ENCODE results near the gene MAML1. TPM values are rescaled to one million over a fixed set of nuclear protein-coding genes. Genes with fewer than 3 reads are reported as not detected.
A peak's percentile ranks its signal among the peaks of the same experiment; 100 is the strongest.

The MAML1 gene
- total and polyA plus RNA-seq, 10 of the 15 experiments (the other 5 are each of a cell fraction or from before 2014, with no cell fraction given): 0.42 to 23.9 (median 7.3) TPM

GRCh38 chr5:179795863-179796833 is 63.5 kb downstream of the MAML1 start (continued):
- no peak for TF ChIP-seq ATF3 (IDR thresholded peaks at IDR 0.05; ENCODE audit: borderline replicate concordance, extremely low read depth, low read depth, low read length)
- peak; percentile 64; the same call in 1 of the 2 replicates for TF ChIP-seq HDGF (IDR thresholded peaks at IDR 0.05)
- no peak for TF ChIP-seq HSF1 (IDR thresholded peaks at IDR 0.05; ENCODE audit: low read depth, low read length)
- no peak for TF ChIP-seq STAT3 (IDR thresholded peaks at IDR 0.05; ENCODE audit: low read depth, low read length)
- TF ChIP-seq RAD21 (IDR thresholded peaks at IDR 0.05; ENCODE audit: insufficient read depth, low read depth, low read length): peak; percentile 39
- TF ChIP-seq PAX8 (IDR thresholded peaks at IDR 0.05): no peak
- TF ChIP-seq EP300 (IDR thresholded peaks at IDR 0.05; ENCODE audit: borderline replicate concordance in 1 of 2, control insufficient read depth in 1 of 2, low read depth in 2 of 2, low read length in 2 of 2): peak in 1 of 2 experiments; percentile 44; a peak in 1 of 4 replicates
- TF ChIP-seq SMARCA5 (IDR thresholded peaks at IDR 0.05): peak; percentile 93
- TF ChIP-seq, protein P1, sequence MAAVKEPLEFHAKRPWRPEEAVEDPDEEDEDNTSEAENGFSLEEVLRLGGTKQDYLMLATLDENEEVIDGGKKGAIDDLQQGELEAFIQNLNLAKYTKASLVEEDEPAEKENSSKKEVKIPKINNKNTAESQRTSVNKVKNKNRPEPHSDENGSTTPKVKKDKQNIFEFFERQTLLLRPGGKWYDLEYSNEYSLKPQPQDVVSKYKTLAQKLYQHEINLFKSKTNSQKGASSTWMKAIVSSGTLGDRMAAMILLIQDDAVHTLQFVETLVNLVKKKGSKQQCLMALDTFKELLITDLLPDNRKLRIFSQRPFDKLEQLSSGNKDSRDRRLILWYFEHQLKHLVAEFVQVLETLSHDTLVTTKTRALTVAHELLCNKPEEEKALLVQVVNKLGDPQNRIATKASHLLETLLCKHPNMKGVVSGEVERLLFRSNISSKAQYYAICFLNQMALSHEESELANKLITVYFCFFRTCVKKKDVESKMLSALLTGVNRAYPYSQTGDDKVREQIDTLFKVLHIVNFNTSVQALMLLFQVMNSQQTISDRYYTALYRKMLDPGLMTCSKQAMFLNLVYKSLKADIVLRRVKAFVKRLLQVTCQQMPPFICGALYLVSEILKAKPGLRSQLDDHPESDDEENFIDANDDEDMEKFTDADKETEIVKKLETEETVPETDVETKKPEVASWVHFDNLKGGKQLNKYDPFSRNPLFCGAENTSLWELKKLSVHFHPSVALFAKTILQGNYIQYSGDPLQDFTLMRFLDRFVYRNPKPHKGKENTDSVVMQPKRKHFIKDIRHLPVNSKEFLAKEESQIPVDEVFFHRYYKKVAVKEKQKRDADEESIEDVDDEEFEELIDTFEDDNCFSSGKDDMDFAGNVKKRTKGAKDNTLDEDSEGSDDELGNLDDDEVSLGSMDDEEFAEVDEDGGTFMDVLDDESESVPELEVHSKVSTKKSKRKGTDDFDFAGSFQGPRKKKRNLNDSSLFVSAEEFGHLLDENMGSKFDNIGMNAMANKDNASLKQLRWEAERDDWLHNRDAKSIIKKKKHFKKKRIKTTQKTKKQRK (IDR thresholded peaks at IDR 0.05; ENCODE audit: low read depth, low read length): no peak
- TF ChIP-seq SMC3 (IDR thresholded peaks at IDR 0.05; ENCODE audit: borderline replicate concordance, low read length): peak; percentile 41; the same call in 1 of the 2 replicates
- TF ChIP-seq MYC (IDR thresholded peaks at IDR 0.05; ENCODE audit: insufficient read depth, insufficient read length, insufficient replicate concordance, low read length, severe bottlenecking): no peak
- TF ChIP-seq ETV6 (conservative IDR thresholded peaks at IDR 0.05 in 1 of 2, IDR thresholded peaks at IDR 0.05 in 1 of 2; ENCODE audit: borderline replicate concordance in 1 of 2, low read depth in 1 of 2): no peak
- TF ChIP-seq, protein P2, sequence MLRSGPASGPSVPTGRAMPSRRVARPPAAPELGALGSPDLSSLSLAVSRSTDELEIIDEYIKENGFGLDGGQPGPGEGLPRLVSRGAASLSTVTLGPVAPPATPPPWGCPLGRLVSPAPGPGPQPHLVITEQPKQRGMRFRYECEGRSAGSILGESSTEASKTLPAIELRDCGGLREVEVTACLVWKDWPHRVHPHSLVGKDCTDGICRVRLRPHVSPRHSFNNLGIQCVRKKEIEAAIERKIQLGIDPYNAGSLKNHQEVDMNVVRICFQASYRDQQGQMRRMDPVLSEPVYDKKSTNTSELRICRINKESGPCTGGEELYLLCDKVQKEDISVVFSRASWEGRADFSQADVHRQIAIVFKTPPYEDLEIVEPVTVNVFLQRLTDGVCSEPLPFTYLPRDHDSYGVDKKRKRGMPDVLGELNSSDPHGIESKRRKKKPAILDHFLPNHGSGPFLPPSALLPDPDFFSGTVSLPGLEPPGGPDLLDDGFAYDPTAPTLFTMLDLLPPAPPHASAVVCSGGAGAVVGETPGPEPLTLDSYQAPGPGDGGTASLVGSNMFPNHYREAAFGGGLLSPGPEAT (IDR thresholded peaks at IDR 0.05; ENCODE audit: low read depth): no peak
- TF ChIP-seq BRCA1 (IDR thresholded peaks at IDR 0.05; ENCODE audit: low read depth, low read length): no peak
- TF ChIP-seq LARP7 (IDR thresholded peaks at IDR 0.05): peak; percentile 87
- no peak for TF ChIP-seq ATF2 (IDR thresholded peaks at IDR 0.05; ENCODE audit: low read length)
- TF ChIP-seq TAF1 (IDR thresholded peaks at IDR 0.05; ENCODE audit: borderline replicate concordance, low read depth, low read length): no peak
- peak; percentile 33 to 73; a peak in 3 of 4 replicates for TF ChIP-seq BHLHE40 (IDR thresholded peaks at IDR 0.05; ENCODE audit: borderline replicate concordance in 1 of 2, low read depth in 2 of 2, low read length in 1 of 2)
